NCI-H2081 treated with DMSO at 0.1 percent for 48 hours (cell line): ENCODE results near the gene CORO2A.

Experiments used
- DNase-seq: peaks from one replicate; lab custom pipeline; 2025; lab: John Stamatoyannopoulos, UW

Gene CORO2A

DNA sequence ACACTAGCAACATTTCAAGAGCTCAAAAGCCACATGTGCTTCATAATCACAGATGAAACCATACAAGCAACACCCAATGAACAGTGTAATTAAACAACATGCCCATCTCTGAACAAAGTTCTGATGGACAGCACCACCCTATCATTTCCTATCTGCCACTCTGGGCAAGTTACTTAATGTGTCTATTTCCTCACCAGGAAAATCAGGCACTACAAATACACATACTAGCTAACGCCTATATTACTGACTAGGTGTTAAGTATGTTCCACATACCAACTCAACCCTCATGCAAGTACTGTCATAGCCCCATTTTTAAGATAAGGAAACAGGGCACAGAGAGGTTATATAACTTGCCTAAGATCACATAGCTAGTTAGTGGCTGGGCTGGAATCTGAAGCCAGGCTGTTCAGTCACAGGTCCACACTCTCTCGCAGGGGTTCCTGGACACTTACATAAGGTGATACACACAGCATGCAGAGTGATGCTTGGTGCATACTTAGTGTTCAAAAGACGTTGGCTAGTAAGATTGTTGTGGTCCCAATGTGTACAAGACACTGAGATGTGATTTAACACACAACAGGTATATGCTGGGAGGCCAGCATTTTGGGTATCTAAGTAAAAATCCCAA lies 24.2 kb downstream of the CORO2A start:
- DNase-seq: no peak

DNA sequence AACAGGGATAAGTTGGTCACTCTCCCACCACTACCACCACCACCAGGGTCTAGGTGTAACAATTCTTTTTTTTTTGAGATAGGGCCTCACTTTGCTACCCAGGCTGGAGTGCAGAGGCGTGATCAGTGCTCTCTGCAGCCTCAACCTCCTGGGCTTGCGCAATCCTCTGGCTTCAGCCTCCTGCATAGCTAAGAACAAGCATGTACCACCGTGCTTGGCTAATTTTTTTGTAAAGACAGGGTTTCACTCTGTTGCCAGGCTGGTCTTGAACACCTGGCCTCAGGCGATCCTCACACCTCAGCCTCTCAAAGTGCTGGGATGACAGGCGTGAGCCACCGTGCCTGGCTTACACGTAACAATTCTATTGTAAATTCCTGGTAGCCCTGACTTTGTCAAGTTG lies 27.5 kb downstream of the CORO2A start:
- DNase-seq: no peak

DNA sequence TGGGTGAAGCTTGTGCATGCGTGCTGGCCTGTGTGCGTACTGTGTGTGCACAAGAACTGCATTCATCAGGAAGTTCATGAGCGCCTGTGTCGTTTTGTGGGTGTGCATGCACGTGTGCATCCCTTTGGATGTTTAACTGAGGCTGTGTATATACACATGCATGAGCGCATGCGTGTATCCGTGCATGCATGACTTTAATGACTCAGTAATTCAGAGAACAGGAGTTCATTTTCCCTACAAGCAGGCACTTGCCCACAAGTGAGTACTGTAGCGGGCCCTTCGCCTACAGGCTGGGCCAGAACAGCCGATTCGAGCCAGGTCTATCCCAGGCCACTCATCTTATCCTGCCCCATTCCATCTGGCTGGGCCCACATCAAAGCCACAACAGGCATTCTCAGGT lies 29.8 kb downstream of the CORO2A start:
- no peak for DNase-seq

- DNase-seq: no peak
These were observed 30.6 kb downstream of the CORO2A start for GRCh38 chr9:98161851-98162250.

DNA sequence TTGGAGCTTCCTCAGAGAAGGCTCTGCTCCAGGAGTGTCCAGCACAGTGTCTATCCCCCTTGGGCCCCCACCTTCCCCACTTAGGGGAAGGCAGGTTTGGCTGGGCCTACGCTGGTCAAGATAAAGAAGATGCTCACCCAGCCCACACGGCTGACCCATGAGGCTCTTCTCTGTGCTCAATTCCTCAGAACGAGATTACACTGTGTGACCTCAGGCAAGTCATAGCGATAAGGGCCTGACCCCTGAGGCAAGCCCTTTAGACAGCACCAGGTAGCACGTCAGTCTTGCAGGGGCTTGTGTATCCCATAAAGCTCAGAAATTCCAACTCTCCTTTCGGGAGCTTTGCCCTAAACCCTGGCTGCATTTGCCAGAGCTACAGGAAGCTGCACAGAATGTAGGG lies 32.6 kb downstream of the CORO2A start:
- no peak for DNase-seq

DNA sequence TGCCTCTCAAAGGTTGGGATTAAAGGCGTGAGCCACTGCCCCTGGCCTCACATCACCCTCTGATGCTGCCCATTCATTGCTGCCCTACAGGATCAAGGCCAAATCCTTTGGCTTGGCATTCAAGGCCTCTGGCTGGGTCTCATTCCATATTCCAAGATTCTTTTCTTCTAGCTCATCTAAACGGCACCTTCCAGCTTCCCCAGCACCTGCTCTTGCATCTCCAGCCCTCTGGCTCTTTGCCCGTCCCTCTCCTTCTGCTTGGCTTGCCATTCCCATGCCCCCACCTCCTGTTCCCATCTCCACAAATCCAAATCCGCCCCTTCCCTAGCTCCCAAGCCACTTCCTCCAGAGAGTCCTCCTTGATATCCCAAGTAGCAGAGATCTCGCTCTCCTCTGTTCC lies 33.1 kb downstream of the CORO2A start:
- DNase-seq: no peak

- no peak for DNase-seq
These were observed 34.2 kb downstream of the CORO2A start for GRCh38 chr9:98158071-98158831.

GRCh38 chr9:98157372-98157771 lies 35.1 kb downstream of the CORO2A start:
- DNase-seq: no peak

- DNase-seq: no peak
These were observed 37.8 kb downstream of the CORO2A start for GRCh38 chr9:98154678-98155077.

GRCh38 chr9:98152526-98152925 lies 39.9 kb downstream of the CORO2A start:
- no peak for DNase-seq

DNA sequence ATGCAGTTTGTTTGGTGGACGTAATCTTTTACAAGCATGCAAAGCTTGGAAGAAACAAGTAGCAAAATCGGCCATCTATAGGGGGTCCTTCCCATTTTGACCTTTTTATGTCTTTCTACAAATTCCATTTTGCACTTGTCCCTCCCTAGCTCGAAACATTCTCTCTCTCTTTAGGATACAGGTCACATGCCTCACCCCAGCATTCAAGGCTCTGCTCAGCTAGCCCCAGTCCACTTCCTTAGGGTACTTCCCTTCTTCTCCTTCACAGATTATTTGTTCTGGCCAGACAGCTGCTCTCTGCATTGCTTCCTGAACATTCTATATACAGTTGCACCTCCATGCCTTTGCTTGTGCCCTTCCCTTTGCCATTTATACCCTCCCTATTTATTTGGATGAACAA lies 41.7 kb downstream of the CORO2A start:
- no peak for DNase-seq

DNA sequence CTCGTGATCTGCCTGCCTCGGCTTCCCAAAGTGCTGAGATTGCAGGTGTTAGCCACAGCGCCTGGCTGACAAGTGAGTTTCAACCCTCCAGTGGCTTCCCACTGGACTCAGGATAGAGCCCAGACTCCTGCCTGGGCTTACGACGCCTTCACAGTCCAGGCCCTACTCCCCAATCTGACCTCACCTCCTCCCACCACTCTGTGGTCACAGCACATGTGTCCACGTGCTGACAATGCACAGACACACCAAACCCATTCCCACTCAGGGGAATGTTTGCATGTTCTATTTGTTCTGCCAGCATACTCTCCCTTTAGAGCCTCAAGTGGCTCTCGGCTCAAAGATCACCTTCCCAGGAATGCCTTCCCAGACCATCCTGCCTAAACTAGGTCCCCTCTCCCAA lies 42.3 kb downstream of the CORO2A start:
- no peak for DNase-seq

DNA sequence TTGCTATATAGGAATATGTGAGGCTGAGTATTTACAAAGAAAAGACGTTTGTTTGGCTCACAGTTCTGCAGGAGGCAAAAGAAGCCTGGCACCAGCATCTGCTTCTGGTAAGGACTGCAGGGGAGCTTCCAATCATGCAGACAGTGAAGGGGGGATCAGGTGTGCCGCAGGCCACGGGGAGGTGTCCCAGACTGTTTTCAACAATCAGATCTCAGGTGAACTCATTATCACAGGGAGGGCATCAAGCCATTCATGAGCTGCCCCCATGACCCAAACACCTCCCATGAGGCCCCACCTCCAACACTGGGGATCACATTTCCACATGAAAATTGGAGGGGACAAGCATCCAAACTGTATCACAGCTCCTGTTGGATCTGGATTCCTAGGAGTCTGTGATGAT lies 43.0 kb downstream of the CORO2A start:
- DNase-seq: no peak

GRCh38 chr9:98148486-98148885 lies 44.0 kb downstream of the CORO2A start:
- no peak for DNase-seq

DNA sequence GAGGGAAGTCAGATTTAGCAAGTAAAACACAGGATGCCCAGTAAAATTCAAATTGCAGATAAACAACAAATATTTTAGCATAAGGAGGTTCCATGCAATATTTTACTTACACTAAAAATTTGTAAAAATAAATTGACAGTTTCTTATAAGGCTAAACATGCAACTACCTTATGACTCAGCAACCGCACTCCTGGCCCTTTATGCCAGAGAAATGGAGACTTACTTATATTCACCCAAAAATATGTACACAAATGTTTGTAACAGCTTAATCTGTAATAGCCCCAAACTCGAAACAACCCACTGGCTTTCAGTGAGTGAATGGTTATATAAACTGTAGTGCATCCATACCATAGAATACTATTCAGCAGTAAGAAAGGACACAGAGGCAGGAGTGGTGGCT lies 44.9 kb downstream of the CORO2A start:
- no peak for DNase-seq

DNA sequence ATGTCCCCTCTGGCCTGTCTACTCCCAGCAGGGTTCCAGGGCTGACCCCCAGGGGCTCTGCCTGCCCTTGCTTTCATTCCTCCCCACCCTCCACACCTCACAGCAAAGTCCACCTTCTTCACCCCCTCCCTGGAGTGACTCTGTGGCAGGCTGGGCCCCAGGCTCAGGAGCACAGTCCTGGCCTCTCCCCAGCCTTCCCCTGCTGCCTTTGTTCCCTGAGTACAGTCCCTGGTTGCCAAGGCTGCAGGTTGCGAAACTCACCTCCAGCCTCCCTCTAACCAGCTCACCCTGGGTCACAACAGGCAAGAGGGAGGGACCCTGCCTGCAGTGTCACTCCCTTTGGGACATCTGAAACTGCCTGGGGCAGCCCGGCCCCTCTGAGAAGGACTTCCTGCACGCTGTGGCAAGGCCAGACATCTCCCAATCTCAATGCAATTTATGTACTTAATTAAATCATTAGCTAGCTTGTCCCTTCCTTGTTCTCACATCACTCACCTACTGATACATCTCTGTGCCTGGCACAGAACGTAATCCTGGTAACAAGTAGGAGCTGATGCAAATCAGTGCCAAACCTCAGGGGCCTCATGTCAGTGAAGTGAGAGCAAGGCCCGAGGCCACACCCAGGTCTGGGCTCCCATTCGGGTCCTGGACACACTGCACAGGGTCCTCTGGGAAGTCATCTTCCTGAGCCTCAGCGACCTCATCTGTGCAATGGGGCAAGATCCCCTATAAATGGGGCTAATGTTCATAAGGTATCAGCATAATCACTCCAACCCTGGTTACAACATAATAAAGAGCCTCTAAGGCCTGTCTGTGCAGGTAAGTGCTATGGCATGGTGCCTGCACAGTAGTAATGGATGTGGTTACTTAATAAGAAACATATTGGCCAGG lies 46.1 kb downstream of the CORO2A start:
- no peak for DNase-seq

- DNase-seq: no peak
These were observed 47.8 kb downstream of the CORO2A start for GRCh38 chr9:98144631-98145030.

- no peak for DNase-seq
These were observed 48.4 kb downstream of the CORO2A start for GRCh38 chr9:98144076-98144475.

DNA sequence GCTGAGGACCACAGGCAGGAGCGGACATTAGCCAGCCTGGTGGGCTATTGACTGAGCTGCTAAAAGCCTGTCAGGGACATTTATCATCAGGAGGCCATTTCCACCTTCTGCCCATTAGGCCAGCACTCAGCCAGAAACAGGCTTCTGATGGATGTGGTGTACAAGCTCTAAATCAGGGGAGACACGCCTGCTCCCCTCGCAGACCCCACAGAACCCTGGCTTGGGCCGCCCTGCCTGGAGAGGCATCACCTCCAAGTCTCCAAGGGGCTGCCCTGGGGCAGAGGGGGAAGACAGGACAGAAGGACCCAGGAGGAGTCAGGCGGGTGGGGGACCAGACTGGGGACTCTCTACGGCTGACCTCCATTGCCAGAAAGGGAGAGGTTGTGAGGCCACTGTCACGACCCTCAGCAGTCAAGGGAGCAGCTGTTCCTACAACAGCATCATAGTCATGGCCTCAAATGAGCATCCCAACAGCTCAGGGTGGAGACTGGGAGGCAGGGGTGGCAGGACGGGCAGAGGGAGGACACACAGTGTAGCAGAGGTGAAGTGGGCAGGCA lies 49.4 kb downstream of the CORO2A start:
- DNase-seq: no peak

- DNase-seq: no peak
These were observed 50.1 kb downstream of the CORO2A start for GRCh38 chr9:98142182-98142907.

DNA sequence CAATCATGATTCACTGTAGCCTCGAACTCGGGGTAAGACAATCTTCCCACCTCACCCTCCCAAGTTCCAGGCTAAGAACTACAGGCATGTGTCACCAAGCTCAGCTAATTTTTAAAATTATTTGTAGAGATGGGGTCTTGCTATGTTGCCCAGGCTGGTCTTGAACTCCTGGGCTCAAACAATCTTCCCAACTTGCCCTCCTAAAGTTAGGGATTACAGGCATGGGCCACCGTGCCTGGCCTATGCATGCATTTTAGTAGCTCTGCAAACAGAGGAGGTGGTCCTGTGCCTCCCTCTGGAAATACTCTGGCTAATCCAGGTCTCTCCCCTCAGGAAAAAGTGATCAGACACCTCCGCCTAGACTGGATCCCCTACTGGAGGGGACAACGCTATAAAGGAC lies 51.9 kb downstream of the CORO2A start:
- DNase-seq: no peak

DNA sequence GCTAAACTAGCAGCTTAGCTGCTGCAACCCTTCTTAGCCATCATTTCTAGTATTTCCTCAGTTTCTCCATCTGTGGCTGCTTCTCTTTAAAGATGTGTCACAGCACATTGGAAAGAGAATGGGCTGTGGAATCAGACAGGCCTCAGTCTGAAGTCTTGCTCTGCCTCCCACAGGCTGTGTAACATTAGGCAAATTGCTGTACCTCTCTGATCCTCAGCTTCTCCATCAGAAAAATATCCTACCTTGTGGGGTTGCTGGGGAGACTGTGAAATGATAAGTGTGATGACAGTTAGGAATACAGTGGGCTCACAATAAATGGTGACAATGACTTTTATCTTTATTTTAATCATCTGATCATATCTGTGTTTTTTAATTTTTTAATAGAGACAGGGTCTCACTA lies 55.9 kb downstream of the CORO2A start:
- DNase-seq: no peak
